ENCODE data around the gene WDR77.

The WDR77 gene

DNA sequence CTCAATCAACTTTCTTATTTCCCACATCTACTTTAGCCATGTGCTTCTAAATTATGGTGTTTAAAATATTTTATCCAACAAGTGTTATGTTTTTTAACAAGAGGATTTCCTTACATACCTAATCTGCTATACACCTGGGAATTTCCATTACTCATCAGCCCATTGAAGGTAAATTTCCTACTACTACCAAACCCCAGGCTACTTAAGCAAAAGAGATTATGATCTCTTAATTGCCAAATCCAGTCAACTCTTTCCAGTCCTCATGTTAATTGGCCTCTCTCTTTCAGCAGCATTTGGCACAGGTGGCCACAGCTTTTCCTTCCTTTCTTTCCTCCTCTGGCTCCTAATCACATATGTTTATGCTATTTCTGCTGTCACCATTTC is 19.7 kb upstream of the WDR77 start:
- DNase-seq, result no peak

DNA sequence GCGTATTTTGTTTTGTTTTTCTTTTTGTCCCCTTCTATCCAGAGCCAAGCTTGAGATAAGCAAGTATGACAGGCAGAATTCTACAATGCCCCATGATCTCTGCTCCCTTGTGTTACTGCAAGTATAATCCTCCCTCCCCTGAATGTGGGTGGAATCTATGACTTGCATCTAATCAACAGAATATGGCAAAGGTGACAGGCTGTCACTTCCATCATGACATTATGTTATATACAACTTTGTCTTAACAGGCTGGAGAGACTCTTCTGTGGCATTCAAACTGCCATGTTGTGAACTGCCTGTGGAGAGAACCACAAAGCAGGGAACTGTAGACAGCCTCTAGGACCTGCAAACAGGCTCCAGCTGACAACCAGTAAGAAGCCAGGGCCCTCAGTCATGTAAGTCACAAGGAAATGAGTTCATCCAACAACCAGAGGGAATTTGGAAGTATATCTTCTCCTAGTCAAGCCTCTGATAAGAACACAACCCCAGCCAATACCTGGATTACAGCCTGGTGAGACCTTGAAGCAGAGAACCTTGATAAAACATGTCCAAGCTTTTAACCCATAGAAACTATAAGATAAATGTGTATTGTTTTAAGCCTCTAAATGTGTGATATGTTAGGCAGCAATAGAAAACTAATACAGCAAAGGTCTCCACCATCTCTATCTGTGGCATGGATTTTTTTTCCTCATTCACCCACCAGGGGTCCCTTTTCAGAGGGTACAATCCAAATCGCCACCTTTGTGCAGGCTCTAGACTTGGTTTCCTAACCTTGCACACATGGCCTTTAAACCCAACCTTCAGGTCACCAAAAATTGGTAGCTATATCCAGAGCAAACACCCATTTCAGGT is 19.0 kb upstream of the WDR77 start:
- no peak for DNase-seq

DNA sequence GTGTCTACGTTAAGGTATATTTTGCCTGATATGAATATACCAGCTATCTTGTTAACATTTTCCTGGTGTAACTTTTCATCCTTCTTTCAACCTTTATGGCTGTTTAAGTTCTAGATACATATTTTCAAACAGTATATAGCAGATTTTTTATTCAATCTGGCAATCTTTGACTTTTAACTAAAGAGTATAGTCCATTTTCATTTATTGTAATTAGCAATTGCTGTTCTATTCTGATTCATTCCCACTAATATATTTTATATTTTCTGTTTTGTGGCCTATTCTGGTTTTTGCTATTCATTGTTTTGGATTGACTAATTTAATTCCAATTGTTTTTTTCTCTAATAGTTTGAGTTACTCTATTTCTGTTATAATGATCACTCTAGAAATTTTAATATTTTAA is 17.4 kb upstream of the WDR77 start:
- DNase-seq, result no peak

GRCh38 chr1:111465754-111466153 is 16.7 kb upstream of the WDR77 start:
- DNase-seq, result no peak

GRCh38 chr1:111463029-111463683 is 14.1 kb upstream of the WDR77 start:
- no peak for DNase-seq

DNA sequence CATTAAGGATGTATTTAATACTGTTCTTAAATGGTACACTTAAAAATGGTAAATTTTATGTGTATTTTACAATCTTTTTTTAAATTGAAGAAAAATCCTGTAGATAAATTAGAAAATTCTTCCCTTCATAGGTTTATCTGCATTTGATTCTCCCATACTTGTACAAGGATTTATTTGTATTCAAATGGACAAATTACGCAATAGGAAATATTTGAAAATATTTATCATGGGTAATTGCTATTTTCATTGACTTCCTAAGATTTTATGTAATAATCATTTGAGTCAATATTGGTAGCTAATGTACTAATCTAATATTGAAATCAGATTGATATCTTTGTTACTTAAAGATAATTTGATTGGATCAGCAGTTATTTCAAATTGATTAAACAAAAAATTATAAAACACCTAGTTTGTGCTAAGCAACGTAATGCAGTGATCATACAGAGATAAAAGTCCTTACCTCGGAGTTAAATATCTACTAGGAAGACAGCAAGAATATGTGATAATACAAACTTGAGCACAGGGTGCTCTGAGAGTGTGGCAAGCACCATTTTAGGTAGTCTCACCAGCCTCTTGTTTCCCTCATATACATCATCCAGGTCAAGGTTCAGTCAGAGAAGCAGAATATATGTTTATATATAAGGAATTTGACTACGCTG is 13.4 kb upstream of the WDR77 start:
- no peak for DNase-seq

- no peak for DNase-seq
Measured at GRCh38 chr1:111461765-111462164, 12.7 kb upstream of the WDR77 start.

- no peak for DNase-seq
Measured at GRCh38 chr1:111455642-111456031, 6.6 kb upstream of the WDR77 start.

DNA sequence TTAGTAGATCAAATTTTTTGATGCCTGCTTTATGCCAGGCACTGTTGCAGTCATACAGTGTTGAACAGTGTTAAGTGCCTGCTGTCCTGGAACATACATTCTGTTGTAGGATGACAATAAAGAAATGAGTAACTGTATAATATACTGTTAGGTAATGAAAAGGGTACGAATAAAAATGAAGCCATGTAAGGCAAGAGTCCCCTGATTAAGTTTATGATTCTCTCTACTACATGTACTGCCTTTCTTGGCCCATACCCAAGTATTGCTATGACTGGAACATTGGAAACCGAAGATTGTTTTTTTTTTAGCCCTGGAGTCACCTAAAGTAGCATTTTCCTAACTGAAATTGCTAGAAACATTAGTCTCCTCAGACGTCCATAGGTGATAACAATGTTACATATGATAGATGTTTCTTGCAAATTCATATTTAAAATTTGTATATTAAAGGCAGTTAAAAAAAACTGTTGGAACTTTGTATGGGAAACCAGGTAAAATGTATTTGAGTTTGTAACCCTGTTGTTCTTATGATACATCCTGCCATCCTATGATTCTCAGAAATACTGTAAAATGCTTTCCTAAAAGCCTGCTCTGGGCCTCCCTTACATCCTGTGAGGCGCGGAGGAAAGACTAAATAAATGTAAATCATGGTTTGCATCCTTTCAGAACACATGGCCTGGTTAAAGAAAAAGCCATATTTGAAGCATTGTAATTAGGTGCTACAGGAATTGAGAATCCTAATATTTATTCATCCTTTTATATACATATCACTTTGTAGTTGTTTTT is 6.0 kb upstream of the WDR77 start:
- no peak for DNase-seq

DNA sequence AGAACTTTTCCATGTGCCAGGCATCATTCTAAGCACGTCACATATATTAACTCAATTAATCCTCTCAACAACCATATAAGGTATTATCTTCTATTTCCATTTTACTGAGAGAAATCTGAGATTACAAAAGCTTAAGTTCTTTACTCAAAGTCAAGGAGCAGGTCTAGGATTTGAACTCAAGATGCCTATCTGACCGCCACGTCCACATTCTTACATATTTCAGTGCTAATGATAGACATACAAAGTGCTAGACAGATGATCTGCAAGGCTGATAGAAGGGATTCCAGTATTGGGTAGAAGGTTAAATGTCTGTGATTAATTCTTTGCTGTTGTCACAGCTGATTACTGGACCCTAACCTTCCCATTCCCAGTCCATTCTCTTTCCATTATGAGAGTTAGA is 4.7 kb upstream of the WDR77 start:
- no peak for DNase-seq

- no peak for DNase-seq
Measured at GRCh38 chr1:111452581-111452980, 3.5 kb upstream of the WDR77 start.

GRCh38 chr1:111450185-111450584 is 1.1 kb upstream of the WDR77 start:
- DNase-seq, result no peak

DNA sequence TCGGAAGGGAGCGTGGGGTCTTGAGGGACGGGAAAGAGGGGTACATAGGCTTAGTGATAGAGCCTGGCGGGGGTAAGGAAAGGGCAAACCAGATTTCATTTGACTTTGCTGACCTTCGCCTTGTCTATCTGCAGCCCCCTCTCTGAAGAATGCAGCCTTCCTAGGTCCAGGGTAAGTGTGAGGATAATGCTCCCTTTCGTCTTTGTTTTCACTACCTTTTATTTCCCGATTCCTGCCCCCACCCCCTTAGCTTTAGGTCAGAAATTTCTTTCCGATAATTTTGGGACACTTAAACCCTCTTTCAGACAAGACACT is 604 bp upstream of the WDR77 start:
- DNase-seq, result no peak

DNA sequence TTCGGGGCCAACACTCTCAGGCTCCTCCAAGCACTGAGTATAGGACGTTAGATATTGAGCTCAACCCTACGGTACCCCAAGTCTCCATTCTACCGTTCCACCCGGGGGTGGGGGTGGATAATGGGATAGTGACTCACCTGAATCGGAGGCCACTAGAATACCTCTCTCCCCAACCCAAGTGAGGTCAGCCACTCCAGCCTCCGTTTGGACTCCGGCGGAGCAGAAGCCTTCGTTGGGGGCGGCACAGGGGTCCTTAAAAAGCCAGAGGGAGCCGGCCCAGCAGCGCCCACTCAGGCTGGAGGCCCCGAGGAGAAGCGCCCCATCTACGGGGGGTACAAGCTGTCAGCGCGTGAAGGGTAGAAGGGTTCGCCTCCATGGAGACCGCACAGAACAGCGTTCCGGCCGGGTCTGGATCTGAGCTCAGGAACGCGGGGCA is 556 bp downstream of the WDR77 start:
- DNase-seq, result no peak

DNA sequence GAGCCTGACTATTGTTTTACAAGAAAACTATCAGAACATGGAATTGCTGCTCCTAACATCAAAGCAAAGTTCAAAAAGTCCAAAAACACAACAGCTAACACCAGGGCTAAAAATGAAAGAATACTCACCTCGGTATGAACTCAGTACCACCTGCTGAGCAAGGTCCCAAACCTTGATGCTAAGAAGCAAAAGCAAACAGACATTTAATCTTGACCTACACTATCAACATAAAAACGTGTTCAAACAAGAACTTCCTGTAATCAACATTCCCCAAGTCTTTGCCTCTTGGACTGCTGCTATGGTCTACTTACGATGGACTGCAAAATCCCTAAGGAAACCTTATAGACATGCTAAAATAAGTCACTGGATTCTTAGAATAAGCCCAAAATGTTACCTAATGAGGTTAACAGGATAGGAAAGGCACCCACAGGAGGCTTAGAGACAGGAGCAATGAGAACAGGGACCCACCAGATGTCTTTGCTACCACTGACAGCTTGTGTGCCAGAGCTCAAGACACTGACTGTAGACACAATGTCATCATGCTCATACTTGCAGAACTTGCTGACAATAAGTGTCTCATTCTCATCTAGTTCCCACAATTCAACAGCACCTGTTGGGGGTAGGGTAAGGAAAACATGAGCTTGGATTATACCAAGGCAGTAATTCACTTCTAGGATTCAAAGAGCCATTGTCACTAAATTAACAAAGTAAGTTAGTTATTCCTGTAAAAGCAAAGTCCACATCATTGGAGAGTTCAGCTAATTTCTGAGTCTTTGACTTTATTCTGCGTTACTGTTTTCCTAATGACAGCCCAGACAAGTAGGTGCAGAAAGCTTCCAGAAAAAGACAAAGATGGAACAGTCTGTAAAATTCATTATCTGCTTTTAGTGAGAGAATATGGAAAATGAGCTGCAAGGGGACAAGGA is 1.8 kb downstream of the WDR77 start:
- DNase-seq, result no peak

DNA sequence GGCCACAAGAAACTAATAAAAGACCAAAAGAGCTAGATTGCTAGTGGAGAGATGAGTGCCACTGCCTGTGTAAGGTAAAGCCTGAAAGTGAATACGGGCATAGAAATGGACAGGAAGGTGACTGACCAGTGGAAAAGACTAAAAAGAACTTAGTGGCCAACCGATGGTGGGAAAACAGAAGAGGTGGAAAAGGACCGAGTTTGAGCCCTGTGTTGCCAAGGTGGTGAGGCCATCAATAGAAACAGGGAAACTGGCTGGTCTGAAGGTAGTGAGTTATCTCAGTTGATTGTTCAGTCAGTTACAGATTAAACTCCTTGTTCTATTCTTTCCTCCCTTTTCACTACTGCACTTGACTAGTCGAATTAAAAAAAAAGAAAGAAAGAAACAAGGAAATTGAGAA is 2.5 kb downstream of the WDR77 start:
- no peak for DNase-seq

DNA sequence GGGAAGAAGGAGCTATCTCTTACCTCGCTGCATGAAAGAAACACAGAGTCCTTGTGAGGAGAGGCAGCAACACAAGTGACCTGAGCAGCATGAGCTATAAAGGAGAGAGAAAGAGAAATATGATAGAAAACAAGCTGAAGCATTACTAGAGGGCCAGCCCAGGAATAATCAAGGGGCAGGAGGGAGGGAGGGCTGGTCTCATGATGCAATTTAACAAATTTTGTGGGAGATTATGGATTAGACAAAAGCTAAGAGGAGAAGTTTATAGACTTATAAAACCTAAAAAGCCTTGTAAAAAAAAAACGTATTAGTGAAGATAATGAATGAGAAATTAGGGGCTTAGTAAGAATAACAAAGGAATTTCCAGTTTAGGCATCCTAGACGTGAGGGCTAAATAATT is 5.0 kb downstream of the WDR77 start:
- no peak for DNase-seq

GRCh38 chr1:111442457-111442856 is 6.6 kb downstream of the WDR77 start:
- DNase-seq, result no peak

DNA sequence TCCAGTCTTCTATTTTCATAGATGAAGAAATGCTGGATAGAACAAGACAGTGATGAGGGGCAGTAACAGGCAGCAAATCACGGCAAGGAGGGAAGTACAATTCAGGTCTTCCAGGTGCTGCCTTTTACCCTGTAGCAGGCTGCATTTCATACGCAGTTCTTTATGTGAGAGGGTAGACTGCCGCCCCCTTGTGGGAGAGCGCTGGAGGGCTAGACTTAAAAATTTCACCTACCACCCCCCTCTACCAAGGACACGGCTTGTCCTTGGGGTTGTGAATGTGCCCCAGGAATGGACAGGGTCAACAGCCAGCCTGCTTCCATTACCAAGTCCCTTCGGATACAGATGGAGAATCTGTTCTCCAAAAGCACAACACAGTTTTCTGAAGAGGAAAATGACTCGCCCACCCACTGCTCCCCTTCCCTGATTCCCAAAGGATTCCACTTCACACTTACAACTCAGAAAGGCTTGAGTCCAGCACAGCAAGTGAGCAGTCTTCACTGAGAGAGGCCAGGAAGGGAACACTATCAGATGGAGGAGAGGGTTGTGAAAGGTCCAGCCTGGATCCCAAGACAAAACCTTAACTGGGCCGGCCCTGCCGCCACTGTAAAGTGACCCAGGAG is 7.4 kb downstream of the WDR77 start:
- DNase-seq, result peak; percentile 76

GRCh38 chr1:111439461-111440351 is 9.3 kb downstream of the WDR77 start:
- DNase-seq, result no peak

- DNase-seq, result no peak
Measured at GRCh38 chr1:111436726-111437125, 12.3 kb downstream of the WDR77 start.

All from CD4-positive, alpha-beta T cell treated with Interleukin-21 for 1 hour (primary cell).